Loucy (cell line): ENCODE measurements around the gene DNAH6.

Source experiments
- CTCF ChIP-seq: fragments of 200-600 bp; sonication (generic); conservative IDR thresholded peaks from 2 replicates; pipeline ENCODE4 v1.5.1; 2014; ENCODE audit warnings: mild to moderate bottlenecking, antibody characterized with exemption, low read length
- EZH2phosphoT487 ChIP-seq: fragments of 200-600 bp; IDR thresholded peaks from 2 replicates; pipeline ENCODE4 v1.6.1; 2018; ENCODE audit warnings: antibody characterized with exemption, mild to moderate bottlenecking, moderate library complexity, borderline replicate concordance

GRCh38 chr2:84788498-84788897 lies 272.2 kb downstream of the DNAH6 start:
- TF ChIP-seq CTCF (no peak), EZH2phosphoT487 (no peak)
